ENCODE measurements around the gene TLR5.

DNA sequence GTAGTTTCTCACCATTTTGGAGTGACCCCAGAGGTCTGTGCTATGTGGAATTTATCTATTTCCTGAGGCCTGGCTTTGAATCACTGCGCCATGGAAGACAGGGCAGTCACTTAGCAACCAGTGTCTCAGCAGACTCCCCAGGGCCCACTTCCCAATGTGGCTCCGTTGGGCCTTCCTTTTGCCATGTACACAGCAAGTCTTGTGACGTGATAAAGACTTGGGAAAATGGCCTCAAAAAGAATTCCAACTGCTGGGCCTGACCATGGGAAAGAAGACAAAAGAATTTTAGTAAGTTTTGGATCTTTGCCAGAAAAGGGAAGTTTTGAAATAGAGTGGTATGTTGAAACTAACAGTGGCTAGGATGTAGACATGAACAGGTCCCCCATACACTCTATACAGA, 36.2 kb downstream of the TLR5 start:
- TF ChIP-seq CTCF (IDR thresholded peaks at IDR 0.05; ENCODE audit: low read depth, low read length) (no peak), EZH2phosphoT487 (IDR thresholded peaks at IDR 0.05; ENCODE audit: low read depth) (no peak)
